HepG2 (cell line): ENCODE results near the gene NISCH. TPM values are rescaled to one million over a fixed set of nuclear protein-coding genes. Genes with fewer than 3 reads are reported as not detected.

Source experiments
- CBFB ChIP-seq: sonication (generic); formaldehyde crosslinking; IDR thresholded peaks from 2 replicates; pipeline ENCODE4 v1.4.0; 2020; ENCODE audit warnings: missing genetic modification reagents
- ELF1 ChIP-seq: sonication (generic); formaldehyde crosslinking; IDR thresholded peaks from 2 replicates; pipeline ENCODE4 v1.4.0; 2020; ENCODE audit warnings: missing genetic modification reagents
- HNF4A ChIP-seq: sonication (generic); formaldehyde crosslinking; IDR thresholded peaks from 2 replicates; pipeline ENCODE4 v1.4.0; 2020; ENCODE audit warnings: missing genetic modification reagents
- HNRNPL ChIP-seq: fragments of 200-400 bp; formaldehyde crosslinking; IDR thresholded peaks from 2 replicates; pipeline ENCODE4 v1.6.1; 2017; ENCODE audit warnings: mild to moderate bottlenecking, low read depth, low read length
- HOXA5 ChIP-seq: sonication (generic); formaldehyde crosslinking; IDR thresholded peaks from 2 replicates; pipeline ENCODE4 v1.4.0; 2020; ENCODE audit warnings: missing genetic modification reagents
- KLF9 ChIP-seq: IDR thresholded peaks from 2 replicates; pipeline ENCODE4 v1.6.1; 2016; ENCODE audit warnings: low read depth
- RAD51 ChIP-seq: fragments of 450-650 bp; IDR thresholded peaks from 2 replicates; pipeline ENCODE4 v1.6.1; 2016; ENCODE audit warnings: borderline replicate concordance
- STAT5B ChIP-seq: sonication (generic); formaldehyde crosslinking; IDR thresholded peaks from 2 replicates; pipeline ENCODE4 v1.4.0; 2020; ENCODE audit warnings: missing genetic modification reagents
- ZNF124 ChIP-seq: sonication (generic); formaldehyde crosslinking; IDR thresholded peaks from 2 replicates; pipeline ENCODE4 v1.4.0; 2020; ENCODE audit warnings: missing genetic modification reagents
- ZNF674 ChIP-seq: sonication (generic); formaldehyde crosslinking; IDR thresholded peaks from 2 replicates; pipeline ENCODE4 v1.5.0; 2020; ENCODE audit warnings: low read depth, mild to moderate bottlenecking, missing genetic modification reagents
- ZSCAN20 ChIP-seq: sonication (generic); formaldehyde crosslinking; IDR thresholded peaks from 2 replicates; pipeline ENCODE4 v1.4.0; 2020; ENCODE audit warnings: missing genetic modification reagents, mild to moderate bottlenecking, borderline replicate concordance
- polyA plus RNA-seq, 8 experiments: library from polyadenylated mRNA; depleted of rRNA in 3 of 8; stranded (reverse) in 7 of 8; unstranded in 1 of 8; fragments of >200 nt; fragmentation: Illumina TruSeq in 4 of 8; extraction: Trizol in 4 of 8; gene quantifications; 2 replicates each; pipeline versions ENCODE4 v1.2.1 to v1.2.3, GENCODE V29; 2011 to 2016; ENCODE audit warnings: low read depth in 4 of 8, missing spikeins in 1 of 8, mixed read lengths in 1 of 8; ENCODE audit not compliant: insufficient read depth in 1 of 8
- total RNA-seq, 5 experiments: library from RNA; depleted of rRNA; stranded (reverse); fragments of >200 nt; fragmentation: Illumina TruSeq; extraction: Trizol; gene quantifications; 2 replicates each; pipeline ENCODE4 v1.2.3, GENCODE V29; 2016; ENCODE audit warnings: low read depth in 1 of 5
- TF ChIP-seq, protein P1 (sequence below): sonication (generic); formaldehyde crosslinking; IDR thresholded peaks from 2 replicates; pipeline ENCODE4 v1.8.1; 2023; ENCODE audit warnings: missing genetic modification reagents, inconsistent platforms, borderline replicate concordance
- TF ChIP-seq, protein P2 (sequence below): sonication (generic); formaldehyde crosslinking; IDR thresholded peaks from 2 replicates; pipeline ENCODE4 v1.4.0; 2020; ENCODE audit warnings: missing genetic modification reagents, borderline replicate concordance
- TF ChIP-seq, protein P3 (sequence below): sonication (generic); formaldehyde crosslinking; IDR thresholded peaks from 2 replicates; pipeline ENCODE4 v1.8.0; 2022; ENCODE audit warnings: missing genetic modification reagents, low read depth, mild to moderate bottlenecking, borderline replicate concordance
- TF ChIP-seq, protein P4 (sequence below): sonication (generic); formaldehyde crosslinking; IDR thresholded peaks from 2 replicates; pipeline ENCODE4 v1.4.0; 2020; ENCODE audit warnings: mild to moderate bottlenecking, missing genetic modification reagents
- TF ChIP-seq, protein P5 (sequence below): sonication (generic); formaldehyde crosslinking; IDR thresholded peaks from 2 replicates; pipeline ENCODE4 v1.8.1; 2023; ENCODE audit warnings: mild to moderate bottlenecking, moderate library complexity, missing genetic modification reagents
- TF ChIP-seq, protein P6 (sequence below): sonication (generic); formaldehyde crosslinking; IDR thresholded peaks from 2 replicates; pipeline ENCODE4 v1.4.0; 2020; ENCODE audit warnings: mild to moderate bottlenecking, missing genetic modification reagents, borderline replicate concordance

NISCH gene
- total and polyA plus RNA-seq, 2 of the 13 experiments (the other 11 are each of a cell fraction or from before 2014, with no cell fraction given), result 27.0 to 47.6 TPM

DNA sequence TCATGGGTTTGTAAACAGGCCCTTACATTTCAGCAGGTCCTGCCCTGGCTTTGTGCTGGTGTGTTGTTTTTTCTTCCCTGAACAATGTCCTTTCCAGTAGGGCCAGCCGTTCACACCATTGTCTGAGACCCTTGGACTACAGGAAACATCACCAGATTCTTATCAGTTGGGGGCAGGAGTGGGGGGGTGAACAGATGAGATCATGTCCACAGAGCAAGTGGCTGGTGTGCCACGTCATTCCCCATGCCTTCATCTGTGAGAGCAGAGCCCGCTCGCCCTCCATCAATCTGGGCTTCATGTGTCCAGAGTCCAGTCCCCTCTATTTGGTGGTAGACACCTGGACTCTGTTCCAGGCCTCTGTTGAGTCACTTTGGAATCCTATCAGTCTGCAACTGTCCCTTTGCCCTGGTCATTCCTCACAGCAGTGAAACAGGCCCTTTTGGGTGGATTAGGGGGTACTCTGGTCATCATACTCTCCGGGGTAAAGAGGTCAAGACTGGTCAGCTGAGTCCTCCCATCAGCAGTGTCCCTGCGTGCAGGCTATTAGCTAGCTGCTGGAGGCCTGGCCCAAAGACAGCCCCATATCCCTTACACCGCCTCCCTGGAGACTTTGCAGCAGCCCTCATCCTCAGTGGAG is 25.5 kb upstream of the NISCH start (continued):
- TF ChIP-seq ELF1 (CRISPR knock-in tag) (0 out of 2 replicates have a peak, but pooled peaks have one; percentile 26), HNRNPL (no peak), HNF4A (peak; percentile 89), ZSCAN20 (CRISPR knock-in tag) (no peak), ZNF124 (CRISPR knock-in tag) (peak; percentile 79), RAD51 (no peak), CBFB (CRISPR knock-in tag) (no peak), ZNF674 (no peak), STAT5B (CRISPR knock-in tag) (no peak), KLF9 (CRISPR knock-in tag) (no peak), HOXA5 (CRISPR knock-in tag) (0 out of 2 replicates have a peak, but pooled peaks have one; percentile 55)
- TF ChIP-seq, protein P1, sequence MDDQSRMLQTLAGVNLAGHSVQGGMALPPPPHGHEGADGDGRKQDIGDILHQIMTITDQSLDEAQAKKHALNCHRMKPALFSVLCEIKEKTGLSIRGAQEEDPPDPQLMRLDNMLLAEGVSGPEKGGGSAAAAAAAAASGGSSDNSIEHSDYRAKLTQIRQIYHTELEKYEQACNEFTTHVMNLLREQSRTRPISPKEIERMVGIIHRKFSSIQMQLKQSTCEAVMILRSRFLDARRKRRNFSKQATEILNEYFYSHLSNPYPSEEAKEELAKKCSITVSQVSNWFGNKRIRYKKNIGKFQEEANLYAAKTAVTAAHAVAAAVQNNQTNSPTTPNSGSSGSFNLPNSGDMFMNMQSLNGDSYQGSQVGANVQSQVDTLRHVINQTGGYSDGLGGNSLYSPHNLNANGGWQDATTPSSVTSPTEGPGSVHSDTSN, result no peak
- TF ChIP-seq, protein P2, sequence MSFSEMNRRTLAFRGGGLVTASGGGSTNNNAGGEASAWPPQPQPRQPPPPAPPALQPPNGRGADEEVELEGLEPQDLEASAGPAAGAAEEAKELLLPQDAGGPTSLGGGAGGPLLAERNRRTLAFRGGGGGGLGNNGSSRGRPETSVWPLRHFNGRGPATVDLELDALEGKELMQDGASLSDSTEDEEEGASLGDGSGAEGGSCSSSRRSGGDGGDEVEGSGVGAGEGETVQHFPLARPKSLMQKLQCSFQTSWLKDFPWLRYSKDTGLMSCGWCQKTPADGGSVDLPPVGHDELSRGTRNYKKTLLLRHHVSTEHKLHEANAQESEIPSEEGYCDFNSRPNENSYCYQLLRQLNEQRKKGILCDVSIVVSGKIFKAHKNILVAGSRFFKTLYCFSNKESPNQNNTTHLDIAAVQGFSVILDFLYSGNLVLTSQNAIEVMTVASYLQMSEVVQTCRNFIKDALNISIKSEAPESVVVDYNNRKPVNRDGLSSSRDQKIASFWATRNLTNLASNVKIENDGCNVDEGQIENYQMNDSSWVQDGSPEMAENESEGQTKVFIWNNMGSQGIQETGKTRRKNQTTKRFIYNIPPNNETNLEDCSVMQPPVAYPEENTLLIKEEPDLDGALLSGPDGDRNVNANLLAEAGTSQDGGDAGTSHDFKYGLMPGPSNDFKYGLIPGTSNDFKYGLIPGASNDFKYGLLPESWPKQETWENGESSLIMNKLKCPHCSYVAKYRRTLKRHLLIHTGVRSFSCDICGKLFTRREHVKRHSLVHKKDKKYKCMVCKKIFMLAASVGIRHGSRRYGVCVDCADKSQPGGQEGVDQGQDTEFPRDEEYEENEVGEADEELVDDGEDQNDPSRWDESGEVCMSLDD (CRISPR knock-in tag), result no peak
- TF ChIP-seq, protein P3, sequence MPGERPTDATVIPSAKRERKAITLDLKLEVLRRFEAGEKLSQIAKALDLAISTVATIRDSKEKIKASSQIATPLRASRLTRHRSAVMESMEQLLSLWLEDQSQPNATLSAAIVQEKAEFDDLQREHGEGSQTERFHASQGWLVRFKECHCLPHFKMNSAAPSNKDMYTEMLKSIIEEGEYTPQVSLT (CRISPR knock-in tag), result no peak
- TF ChIP-seq, protein P4, sequence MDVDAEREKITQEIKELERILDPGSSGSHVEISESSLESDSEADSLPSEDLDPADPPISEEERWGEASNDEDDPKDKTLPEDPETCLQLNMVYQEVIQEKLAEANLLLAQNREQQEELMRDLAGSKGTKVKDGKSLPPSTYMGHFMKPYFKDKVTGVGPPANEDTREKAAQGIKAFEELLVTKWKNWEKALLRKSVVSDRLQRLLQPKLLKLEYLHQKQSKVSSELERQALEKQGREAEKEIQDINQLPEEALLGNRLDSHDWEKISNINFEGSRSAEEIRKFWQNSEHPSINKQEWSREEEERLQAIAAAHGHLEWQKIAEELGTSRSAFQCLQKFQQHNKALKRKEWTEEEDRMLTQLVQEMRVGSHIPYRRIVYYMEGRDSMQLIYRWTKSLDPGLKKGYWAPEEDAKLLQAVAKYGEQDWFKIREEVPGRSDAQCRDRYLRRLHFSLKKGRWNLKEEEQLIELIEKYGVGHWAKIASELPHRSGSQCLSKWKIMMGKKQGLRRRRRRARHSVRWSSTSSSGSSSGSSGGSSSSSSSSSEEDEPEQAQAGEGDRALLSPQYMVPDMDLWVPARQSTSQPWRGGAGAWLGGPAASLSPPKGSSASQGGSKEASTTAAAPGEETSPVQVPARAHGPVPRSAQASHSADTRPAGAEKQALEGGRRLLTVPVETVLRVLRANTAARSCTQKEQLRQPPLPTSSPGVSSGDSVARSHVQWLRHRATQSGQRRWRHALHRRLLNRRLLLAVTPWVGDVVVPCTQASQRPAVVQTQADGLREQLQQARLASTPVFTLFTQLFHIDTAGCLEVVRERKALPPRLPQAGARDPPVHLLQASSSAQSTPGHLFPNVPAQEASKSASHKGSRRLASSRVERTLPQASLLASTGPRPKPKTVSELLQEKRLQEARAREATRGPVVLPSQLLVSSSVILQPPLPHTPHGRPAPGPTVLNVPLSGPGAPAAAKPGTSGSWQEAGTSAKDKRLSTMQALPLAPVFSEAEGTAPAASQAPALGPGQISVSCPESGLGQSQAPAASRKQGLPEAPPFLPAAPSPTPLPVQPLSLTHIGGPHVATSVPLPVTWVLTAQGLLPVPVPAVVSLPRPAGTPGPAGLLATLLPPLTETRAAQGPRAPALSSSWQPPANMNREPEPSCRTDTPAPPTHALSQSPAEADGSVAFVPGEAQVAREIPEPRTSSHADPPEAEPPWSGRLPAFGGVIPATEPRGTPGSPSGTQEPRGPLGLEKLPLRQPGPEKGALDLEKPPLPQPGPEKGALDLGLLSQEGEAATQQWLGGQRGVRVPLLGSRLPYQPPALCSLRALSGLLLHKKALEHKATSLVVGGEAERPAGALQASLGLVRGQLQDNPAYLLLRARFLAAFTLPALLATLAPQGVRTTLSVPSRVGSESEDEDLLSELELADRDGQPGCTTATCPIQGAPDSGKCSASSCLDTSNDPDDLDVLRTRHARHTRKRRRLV (CRISPR knock-in tag), result no peak
- TF ChIP-seq, protein P5, sequence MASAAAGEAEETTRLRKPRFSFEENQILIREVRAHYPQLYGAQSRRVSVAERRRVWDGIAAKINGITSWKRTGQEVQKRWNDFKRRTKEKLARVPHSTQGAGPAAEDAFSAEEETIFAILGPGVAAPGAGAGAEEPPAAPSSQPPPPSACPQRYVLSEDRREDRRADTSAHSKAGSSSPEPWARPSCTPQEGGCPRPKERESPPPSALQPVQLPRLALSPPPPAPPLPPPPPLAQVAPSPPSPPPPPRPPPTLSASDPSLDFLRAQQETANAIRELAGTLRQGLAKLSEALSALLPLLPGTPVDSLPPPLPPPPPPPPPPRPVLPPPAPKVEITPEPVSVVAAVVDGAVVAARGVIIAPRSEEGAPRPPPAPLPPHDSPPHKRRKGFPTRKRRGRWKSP (CRISPR knock-in tag), result no peak
- TF ChIP-seq, protein P6, sequence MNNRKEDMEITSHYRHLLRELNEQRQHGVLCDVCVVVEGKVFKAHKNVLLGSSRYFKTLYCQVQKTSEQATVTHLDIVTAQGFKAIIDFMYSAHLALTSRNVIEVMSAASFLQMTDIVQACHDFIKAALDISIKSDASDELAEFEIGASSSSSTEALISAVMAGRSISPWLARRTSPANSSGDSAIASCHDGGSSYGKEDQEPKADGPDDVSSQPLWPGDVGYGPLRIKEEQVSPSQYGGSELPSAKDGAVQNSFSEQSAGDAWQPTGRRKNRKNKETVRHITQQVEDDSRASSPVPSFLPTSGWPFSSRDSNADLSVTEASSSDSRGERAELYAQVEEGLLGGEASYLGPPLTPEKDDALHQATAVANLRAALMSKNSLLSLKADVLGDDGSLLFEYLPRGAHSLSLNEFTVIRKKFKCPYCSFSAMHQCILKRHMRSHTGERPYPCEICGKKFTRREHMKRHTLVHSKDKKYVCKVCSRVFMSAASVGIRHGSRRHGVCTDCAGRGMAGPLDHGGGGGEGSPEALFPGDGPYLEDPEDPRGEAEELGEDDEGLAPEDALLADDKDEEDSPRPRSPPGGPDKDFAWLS (CRISPR knock-in tag), result no peak
